T47D (cell line): ENCODE measurements around the gene UBD.

ENCODE experiments used
- DNase-seq, 2 experiments: peaks; one replicate each; pipeline versions ENCODE4 v3.0.0 to v3.0.0-alpha.2; 2011 to 2012; ENCODE audit warnings: low read depth in 1 of 2, low spot score in 1 of 2
- JUND ChIP-seq: IDR thresholded peaks from 2 replicates; pipeline ENCODE4 v1.6.1; 2012; ENCODE audit warnings: low read depth
- in situ Hi-C: cut with HindIII; loops from 2 replicates; pipeline ENCODE4 v1.10.0; 2016; ENCODE audit warnings: low sequenced_read_pairs, low pct_unique_long_range_greater_than_20kb

The UBD gene

DNA sequence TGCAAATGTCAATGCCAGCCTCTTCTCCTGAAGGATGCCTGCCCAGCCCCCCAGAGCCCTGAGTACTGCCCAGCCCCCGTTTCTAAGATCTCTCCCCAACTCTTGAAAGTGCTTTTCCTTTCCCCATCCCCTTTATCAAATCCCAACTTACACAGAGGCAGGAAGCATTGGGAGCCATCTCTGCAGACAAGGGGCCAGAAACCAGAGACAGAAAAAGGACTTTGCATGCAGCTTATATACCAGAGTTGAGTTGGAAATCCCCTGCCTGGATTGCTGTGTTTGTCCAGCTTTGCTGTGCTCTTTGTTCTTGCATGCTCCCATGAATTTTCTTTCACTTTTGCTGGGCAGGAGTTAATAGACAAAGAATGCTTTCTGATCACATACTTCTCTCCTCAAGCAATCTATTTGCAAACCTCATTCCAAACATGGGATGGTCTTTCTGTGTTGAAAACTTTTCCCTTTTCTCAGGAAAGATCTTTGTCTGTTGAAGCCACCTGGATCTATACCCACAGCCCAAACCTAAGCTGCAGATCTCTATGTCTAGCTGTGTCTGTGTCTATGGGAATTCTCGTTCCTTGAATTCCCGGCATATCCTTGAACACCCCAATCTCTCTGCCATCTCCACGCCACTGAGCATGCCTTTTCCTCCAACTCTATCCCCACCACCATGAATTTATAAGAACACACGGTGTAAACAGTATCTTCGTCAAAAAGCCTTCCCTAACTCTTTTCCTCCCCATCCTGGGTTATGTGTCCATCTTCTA lies at the start of gene UBD:
TSS of gene UBD (minus strand) at position 209 of the 764 bp plus-strand sequence. CDS start at position 178, 31 bp downstream.
- in situ Hi-C loops: no loop called here
- no peak for TF ChIP-seq JUND
- DNase-seq: no peak

DNA sequence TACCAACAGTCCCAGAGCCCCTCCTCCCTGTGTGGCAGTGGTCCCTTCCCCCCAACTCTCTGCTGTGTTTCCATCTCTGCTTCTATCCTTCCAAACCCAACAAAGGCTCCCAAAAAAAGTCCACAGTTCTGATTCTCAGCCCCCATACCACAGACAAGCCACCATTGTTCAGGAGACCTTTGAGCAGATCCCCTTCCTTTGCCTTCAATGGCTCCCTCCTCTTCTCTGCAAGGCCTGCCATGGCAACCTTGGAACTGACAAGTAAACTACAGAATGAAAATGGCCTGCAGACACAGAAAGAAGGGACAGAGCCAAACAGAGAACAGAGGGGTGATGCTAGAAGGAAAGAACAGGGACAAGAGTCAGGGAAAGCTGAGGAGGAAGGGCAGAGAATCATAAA lies 48.6 kb upstream of the UBD start:
- in situ Hi-C loops: no loop called here
- TF ChIP-seq JUND: no peak
- no peak for DNase-seq

DNA sequence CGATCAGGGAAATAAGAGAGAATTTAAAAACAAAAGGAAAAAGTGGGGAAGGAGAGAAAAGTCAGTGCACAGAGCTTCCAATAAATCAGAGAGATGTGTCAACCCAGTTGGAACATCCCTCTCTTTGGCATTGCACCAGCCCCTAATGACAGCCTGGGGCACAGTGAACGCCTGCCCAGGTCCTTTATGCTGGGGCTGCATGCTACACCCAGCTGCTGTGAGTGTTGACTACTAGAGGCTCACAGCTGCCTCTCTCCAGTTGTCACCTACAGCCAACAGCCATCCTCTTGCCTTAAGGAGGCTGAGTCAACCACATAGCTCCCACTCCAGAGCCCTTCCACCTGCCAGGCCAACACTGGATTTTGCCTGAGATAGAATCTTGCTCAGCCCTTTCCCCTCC lies 44.4 kb upstream of the UBD start:
- in situ Hi-C loops: no loop called here
- no peak for DNase-seq
- no peak for TF ChIP-seq JUND

DNA sequence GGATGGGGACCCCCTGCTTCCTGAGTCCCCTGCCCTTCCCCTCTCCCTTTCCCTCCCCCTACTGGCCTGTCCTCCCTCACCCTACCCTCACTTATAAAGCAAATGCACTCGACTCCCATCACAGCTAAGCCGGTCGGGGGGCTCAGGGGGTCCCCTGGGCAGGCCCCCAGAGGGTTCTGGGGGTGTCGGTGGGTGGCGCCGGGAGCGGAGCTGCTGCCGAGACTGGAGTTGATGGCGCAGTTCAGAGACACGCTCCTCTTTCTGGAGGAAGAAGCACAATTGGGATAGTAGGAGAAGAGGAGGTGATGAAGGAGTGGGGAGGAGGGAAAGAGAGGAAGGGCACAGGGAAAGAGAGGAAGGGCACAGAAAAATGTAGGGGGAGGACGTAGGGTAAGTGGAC lies 43.9 kb upstream of the UBD start:
- no peak for DNase-seq
- no peak for TF ChIP-seq JUND
- in situ Hi-C loops: no loop called here

DNA sequence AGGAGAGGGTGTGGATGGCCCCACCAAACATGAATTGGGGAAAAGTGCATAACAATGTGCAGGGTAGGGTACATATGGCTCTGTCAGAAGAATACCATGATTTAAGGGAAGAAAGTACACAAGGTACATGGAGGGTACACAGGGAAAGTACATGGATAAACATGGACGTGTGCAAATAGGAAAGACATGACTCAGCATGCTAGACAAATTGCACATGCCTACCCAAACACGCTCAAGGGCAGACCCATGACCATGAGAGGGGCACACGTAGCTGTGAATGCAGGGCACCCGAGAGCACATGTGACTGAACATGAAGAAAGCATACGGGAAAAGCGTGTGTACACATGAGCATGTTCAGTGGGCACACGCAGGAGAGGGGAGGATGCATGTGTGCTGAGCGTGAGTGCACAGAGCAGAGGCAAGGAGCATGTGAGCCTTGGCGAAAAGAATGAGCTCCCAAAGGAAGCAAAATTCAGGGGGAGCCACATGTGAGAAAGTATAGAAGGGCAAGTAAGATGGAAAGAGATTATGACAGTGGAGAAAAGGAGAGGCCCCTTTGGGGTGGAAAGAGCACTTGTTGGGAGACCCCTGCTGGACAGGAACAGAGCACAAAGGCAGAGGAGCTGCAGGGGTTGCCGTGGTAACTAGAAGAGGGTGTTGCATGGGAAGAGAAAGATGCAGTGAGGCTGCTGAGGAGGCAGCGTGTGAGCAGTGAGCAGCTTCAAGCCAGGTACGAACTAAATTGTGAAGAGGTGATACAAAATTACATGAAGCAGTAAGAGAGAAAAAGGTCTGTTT lies 43.2 kb upstream of the UBD start:
- no peak for TF ChIP-seq JUND
- peak in 1 of 2 experiments; percentile 29 for DNase-seq
- in situ Hi-C loops: no loop called here

DNA sequence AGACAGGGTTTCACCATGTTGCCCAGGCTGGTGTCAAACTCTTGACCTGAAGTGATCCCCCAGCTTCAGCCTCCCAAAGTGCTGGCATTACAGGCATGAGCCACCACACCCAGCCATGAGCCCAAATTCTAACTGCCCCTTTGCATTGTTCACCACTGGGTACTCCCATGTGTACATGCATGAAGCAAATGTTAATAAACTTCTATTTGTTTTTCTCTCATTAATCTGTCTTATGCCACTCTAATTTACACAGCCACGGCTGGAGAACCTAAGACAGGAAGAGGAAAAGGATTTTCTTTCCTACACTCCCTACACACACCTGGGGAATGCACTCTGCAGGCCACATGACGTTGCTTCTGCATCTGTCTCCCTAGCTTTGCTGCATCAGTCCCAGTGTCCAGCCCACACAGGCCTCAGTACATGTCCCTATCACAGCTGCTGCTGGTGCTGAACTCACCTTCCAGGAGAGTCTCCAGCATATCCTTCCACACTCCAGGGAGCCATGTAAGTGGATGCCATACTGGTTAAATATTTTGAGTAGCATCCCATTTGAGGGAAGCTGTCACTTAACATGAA lies 38.7 kb upstream of the UBD start:
- DNase-seq: no peak
- in situ Hi-C loops: no loop called here
- no peak for TF ChIP-seq JUND

DNA sequence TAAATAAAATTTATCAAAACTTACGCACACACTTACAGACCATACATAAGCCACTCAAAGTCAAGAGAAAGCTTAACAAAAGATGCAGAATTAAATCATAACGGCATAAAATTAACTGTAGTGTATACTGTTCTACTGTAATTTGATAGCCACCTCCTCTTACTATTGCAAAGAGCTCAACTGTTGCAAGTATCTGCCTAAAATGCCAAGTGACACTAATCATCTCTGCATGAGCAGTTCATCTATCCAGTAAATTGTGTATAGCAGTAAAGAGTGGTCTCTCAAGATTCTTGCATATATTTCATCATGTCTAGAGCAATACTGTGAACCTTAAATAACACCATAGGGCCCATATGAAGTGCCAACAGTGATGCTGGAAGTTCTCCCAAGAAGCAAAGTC lies 37.7 kb upstream of the UBD start:
- in situ Hi-C loops: no loop called here
- TF ChIP-seq JUND: no peak

DNA sequence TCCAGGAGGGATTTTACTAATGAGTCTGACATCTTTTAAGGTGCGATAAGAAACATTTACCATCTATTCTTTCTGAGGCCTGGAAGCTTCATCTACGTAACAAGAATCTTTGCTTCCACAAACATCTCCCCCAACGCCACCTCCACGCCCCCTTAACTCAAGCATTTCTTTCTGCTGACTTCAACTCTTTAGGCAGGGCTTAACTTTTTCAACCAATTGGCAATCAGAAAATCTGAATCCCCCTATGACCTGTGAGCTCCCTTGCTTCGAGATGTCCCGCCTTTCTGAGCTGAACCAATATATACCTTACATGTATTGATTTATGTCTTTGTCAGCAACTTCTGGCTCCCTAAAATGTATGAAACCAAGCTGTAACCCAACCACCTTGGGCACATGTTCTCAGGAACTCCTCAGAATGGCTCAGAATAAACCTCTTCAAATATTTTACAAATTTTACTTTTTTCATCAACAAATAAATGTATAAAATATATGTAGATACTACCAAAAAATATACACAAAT lies 36.9 kb upstream of the UBD start:
- DNase-seq: no peak
- no peak for TF ChIP-seq JUND
- in situ Hi-C loops: no loop called here

More for the DNA sequence above, 37.7 kb upstream of the UBD start:
- DNase-seq: no peak

DNA sequence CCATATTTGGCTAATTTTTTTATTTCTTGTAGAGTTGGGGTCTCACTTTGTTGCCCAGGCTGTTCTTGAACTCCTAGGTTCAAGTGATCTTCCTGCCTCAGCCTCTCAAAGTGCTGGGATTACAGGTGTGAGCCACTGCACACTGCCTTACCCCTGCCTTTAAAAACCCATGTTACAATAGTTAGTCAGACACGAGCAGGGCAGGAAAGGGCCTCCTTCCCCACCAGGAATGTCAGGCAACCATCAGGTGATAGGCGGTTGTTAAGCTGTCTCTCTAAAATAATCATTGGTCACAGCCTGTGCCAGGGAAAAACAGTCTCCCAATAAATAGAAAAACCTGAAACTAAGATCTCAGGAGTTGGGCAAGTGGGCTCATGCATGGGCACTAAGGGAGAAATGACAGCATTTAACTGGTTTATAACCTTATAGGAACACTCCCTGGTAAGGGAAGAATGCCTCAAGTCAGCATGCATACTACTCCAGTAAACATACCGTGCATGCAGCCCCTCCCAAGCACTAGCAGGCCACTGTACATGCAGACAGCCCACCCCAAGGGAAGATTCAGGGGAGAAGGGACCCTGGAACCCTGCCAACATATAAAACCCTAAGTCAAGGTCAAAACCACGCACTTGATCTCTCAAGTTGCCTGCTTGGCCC lies 33.8 kb upstream of the UBD start:
- in situ Hi-C loops: no loop called here
- DNase-seq: no peak
- TF ChIP-seq JUND: no peak

DNA sequence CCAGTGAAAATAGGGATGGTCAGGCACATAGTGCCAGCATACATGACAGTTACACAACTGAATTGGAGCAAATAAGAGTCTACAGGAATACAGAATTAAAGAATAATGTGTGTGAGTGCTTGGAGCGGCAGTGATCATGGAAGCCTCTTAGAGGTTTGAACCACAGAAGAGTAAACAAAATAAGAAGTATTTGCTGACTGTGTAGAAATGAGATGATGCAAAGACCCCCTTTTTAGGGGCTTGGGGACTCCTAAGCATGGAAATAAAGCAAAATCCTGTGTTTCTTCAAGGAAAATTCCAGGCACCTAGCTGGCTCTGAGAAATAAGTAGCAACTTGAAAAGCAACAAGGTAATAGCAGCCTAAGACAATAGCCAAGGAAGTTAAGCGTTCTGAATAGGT lies 32.1 kb upstream of the UBD start:
- no peak for DNase-seq
- in situ Hi-C loops: no loop called here
- TF ChIP-seq JUND: no peak

DNA sequence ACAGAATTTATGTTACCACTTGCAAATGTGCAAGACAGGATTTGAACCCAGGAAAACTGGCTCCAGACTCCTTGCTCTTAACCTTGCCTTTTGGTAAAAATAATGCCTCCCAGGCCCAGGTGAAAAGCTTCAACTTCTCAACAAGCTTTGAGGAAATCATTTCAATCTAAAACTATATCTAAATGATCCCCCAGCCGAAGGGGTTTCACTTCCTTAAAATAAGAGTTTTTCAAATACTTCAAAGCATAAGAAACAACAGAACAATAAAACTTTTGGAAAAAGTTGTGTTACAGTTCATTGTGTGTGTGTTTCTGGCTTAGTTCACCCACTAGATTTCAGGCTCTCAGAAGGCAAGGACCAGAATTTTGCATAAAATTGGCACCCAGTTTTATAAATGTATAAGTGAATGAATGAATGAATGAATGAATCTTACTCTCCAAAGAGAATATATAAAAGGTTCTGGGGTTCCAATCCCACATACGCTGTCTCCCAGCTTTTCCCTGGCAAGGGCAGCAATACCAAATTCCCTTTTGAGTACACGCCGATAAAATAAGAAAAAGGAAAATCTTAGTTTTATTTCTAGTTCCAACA lies 30.8 kb upstream of the UBD start:
- TF ChIP-seq JUND: no peak
- in situ Hi-C loops: no loop called here
- DNase-seq: no peak

DNA sequence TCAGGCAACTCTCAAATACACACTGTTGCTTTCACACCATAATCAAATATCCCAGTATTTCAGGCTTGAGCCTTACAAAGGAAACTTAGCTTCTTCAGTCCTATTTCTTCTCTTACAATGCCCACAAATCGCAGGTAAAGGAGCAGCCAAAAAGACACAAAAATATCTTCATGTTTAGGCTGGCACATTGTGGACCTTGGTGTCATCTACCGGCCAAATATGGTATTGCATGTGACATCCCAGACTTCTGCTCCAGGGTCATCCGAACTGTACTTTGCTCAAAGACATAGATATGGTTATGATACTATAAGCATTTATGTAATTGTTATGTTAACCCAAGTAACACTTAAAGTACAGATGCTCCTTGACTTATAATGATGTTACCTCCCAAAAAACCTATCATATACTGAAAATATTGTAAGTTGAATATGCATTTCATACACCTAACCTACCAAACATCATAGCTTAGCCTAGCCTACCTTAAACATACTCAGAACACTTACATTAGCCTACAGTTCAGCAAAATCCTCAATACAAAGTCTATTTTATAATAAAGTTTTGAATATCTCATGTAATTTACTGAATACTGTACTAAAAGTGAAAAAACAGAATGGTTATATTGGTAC lies 30.0 kb upstream of the UBD start:
- peak; percentile 44 to 67 for DNase-seq
- in situ Hi-C loops: no loop called here
- no peak for TF ChIP-seq JUND
